Activated B cell treated with CpG ODN at 0.5 μM for 24 hours (primary cell): Measurements from ENCODE around the gene RMRP. TPM values are rescaled to one million over a fixed set of nuclear protein-coding genes. Genes with fewer than 3 reads are reported as not detected.

Experiments used
- ATAC-seq: fragments of 200-7000 bp; cut with Tn5 transposase; one replicate; pipeline ENCODE4 v1.10.0; 2021; ENCODE audit warnings: low read depth, mild to moderate bottlenecking, moderate library complexity
- CTCF ChIA-PET: fragments of 350-600 bp; sonication (Branson Sonifier 250); formaldehyde crosslinking; loops from one replicate; lab custom pipeline; 2021; ENCODE audit warnings: antibody characterized with exemption; lab: Charles Lee
- POLR2A ChIA-PET: fragments of 350-600 bp; sonication (Branson Sonifier 250); formaldehyde crosslinking; loops from one replicate; lab custom pipeline; 2021; ENCODE audit warnings: antibody characterized with exemption; lab: Charles Lee
- DNase-seq: peaks from one replicate; pipeline ENCODE4 v3.0.0; 2022
- H3K27ac Mint-ChIP-seq: one replicate; pipeline ENCODE4 v1.8.0; 2020; ENCODE audit warnings: mixed read lengths
- H3K27me3 Mint-ChIP-seq: one replicate; pipeline ENCODE4 v1.8.0; 2021; ENCODE audit warnings: mixed read lengths
- H3K36me3 Mint-ChIP-seq: one replicate; pipeline ENCODE4 v1.8.0; 2021; ENCODE audit warnings: low read depth, mixed read lengths
- H3K4me1 Mint-ChIP-seq: one replicate; pipeline ENCODE4 v1.8.0; 2021; ENCODE audit warnings: mixed read lengths
- H3K4me3 Mint-ChIP-seq: one replicate; pipeline ENCODE4 v1.8.0; 2020; ENCODE audit warnings: mild to moderate bottlenecking, mixed read lengths
- H3K9me3 Mint-ChIP-seq: one replicate; pipeline ENCODE4 v1.8.0; 2020; ENCODE audit warnings: mixed read lengths
- intact Hi-C: fragments of 100-400 bp; cut with micrococcal nuclease; formaldehyde crosslinking; loops from one replicate; pipeline ENCODE4 v1.15.1; 2024
- total RNA-seq: library from RNA; stranded (reverse); gene quantifications from 2 replicates; pipeline ENCODE4 v1.2.3, GENCODE V29; 2022
- TF ChIP-seq, protein P1 (sequence below): fragments of 200-600 bp; IDR thresholded peaks from one replicate; pipeline ENCODE4 v1.8.0; 2022; ENCODE audit warnings: antibody characterized with exemption, mild to moderate bottlenecking

The RMRP gene
- total RNA-seq = 8,247 and 9,516 TPM in 2 replicates

GRCh38 chr9:35657546-35658136 is at the start of gene RMRP:
TSS of gene RMRP (minus strand) at chr9:35658019.
- Mint-ChIP-seq H3K36me3 (peaks cover 33% of the 10 kb centered on the region), H3K27ac (peak within 1 kb of the TSS; percentile 99), H3K9me3 (no peaks in the 10 kb centered on the region), H3K4me3 (peak within 1 kb of the TSS; percentile 88), H3K27me3 (peaks cover 5% of the 10 kb centered on the region), H3K4me1 (peaks cover 78% of the 10 kb centered on the region)
- ChIA-PET POLR2A (interaction anchor here (0.5 to 18.0 kb wide), 25 partner anchors 8 to 555 kb away, joined by 3 to 549 read pairs (median 4); partner anchors contain the start of genes CD72, CREB3, FAM221B and HINT2), CTCF (interaction anchor here (0.9 to 12.0 kb wide), 16 partner anchors 10 to 99 kb away, joined by 3 to 127 read pairs (median 6); partner anchors contain the start of genes CD72, CREB3, GBA2 and RGP1)
- intact Hi-C loops = loop anchor here (1.0 to 2.0 kb wide), 12 partner anchors 8 to 669 kb away; partner anchors contain the start of genes ARHGEF39, CREB3, DNAJB5 and HINT2
- TF ChIP-seq, protein P1, sequence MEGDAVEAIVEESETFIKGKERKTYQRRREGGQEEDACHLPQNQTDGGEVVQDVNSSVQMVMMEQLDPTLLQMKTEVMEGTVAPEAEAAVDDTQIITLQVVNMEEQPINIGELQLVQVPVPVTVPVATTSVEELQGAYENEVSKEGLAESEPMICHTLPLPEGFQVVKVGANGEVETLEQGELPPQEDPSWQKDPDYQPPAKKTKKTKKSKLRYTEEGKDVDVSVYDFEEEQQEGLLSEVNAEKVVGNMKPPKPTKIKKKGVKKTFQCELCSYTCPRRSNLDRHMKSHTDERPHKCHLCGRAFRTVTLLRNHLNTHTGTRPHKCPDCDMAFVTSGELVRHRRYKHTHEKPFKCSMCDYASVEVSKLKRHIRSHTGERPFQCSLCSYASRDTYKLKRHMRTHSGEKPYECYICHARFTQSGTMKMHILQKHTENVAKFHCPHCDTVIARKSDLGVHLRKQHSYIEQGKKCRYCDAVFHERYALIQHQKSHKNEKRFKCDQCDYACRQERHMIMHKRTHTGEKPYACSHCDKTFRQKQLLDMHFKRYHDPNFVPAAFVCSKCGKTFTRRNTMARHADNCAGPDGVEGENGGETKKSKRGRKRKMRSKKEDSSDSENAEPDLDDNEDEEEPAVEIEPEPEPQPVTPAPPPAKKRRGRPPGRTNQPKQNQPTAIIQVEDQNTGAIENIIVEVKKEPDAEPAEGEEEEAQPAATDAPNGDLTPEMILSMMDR = no peak
- DNase-seq = peak; percentile 81
- peak; percentile 81 for ATAC-seq

DNA sequence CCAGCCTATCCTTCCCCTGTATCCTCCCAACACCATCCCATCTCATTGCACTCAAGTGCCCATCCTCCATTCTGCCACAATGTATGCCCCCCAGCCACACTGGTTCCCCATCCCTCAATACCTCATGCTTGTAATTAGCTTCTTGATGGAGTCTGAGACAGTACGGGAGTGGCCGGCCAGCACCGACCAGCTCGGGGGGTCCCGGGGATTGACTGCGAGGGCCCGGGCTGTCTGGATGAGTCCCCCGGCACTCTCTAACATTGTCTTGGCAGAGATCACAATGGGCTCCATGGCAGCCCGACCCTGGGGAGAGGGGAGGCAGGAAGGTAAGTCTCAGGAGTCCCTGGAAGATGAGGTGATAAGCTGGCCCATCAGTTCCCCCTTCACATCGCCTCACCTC is 49.1 kb upstream of the RMRP start:
- intact Hi-C loops = no loop called here
- Mint-ChIP-seq H3K9me3 (no peaks in the 10 kb centered on the region), H3K36me3 (peaks cover 18% of the 10 kb centered on the region), H3K4me1 (no peaks in the 10 kb centered on the region), H3K4me3 (no peak overlapping the region), H3K27ac (no peak overlapping the region), H3K27me3 (no peaks in the 10 kb centered on the region)
- no peak for ATAC-seq
- ChIA-PET CTCF (interaction anchor here (1.2 to 5.5 kb wide), 2 partner anchors 11 to 46 kb away, joined by 3 to 37 read pairs; no protein-coding TSS in a partner anchor), POLR2A (no interaction called here)
- no peak for DNase-seq
- TF ChIP-seq, protein P1 = no peak

DNA sequence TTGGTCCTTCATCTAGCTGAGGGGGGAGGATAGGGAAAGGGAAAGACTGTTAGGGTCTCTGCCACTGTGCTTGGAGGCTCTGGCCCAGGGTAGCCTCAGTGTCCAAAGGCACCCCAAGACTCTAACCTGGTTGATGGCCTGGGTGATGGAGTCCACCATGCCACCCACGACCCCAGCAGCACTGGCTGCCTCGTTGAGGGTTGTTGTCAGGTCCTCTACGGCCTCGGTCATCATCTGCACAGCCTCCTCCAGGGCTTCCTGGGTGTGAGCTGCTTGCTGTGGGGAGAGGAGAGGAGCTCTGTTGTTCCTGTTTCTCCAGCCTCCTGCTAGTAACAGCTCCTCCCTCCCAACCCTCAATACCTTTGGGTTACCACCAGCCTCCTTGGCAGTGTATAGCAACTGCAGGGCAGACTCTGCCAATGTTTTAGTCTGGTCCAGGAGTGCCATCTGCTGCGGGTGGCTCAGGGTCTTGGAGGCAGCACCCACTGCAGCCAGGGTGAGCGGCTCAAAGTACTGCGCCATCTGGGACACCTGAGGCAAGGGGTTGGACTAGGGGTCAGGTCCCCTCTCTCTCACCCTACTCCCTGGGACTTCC is 48.1 kb upstream of the RMRP start:
- Mint-ChIP-seq H3K4me1 (no peaks in the 10 kb centered on the region), H3K36me3 (peaks cover 8% of the 10 kb centered on the region), H3K27me3 (no peaks in the 10 kb centered on the region), H3K27ac (no peak overlapping the region), H3K9me3 (no peaks in the 10 kb centered on the region), H3K4me3 (no peak overlapping the region)
- TF ChIP-seq, protein P1 = no peak
- DNase-seq = no peak
- intact Hi-C loops = no loop called here
- POLR2A ChIA-PET = interaction anchor here (1.1 to 1.5 kb wide), 2 partner anchors 10 to 44 kb away, joined by 3 to 10 read pairs; no protein-coding TSS in a partner anchor
- CTCF ChIA-PET = interaction anchor here (1.2 to 5.5 kb wide), 2 partner anchors 10 to 45 kb away, joined by 3 to 37 read pairs; no protein-coding TSS in a partner anchor
- ATAC-seq = no peak

- POLR2A ChIA-PET = interaction anchor here (0.6 to 1.5 kb wide), 4 partner anchors 9 to 44 kb away, joined by 3 to 10 read pairs (median 4); partner anchors contain the start of gene TPM2
- intact Hi-C loops = no loop called here
- no peak overlapping the region for H3K27ac Mint-ChIP-seq
- no peak for ATAC-seq
- H3K4me3 Mint-ChIP-seq = no peak overlapping the region
- CTCF ChIA-PET = interaction anchor here (5.5 kb wide), 1 partner anchor 10 kb away, joined by 37 read pairs; no protein-coding TSS in a partner anchor
- H3K36me3 Mint-ChIP-seq = peaks cover 2% of the 10 kb centered on the region
- no peaks in the 10 kb centered on the region for H3K27me3 Mint-ChIP-seq
- no peaks in the 10 kb centered on the region for H3K4me1 Mint-ChIP-seq
- no peak for DNase-seq
- TF ChIP-seq, protein P1 = no peak
- no peaks in the 10 kb centered on the region for H3K9me3 Mint-ChIP-seq
These were observed 47.6 kb upstream of the RMRP start for GRCh38 chr9:35705372-35705771.
